ENCODE data around the gene MSRB2. TPM values are rescaled to one million over a fixed set of nuclear protein-coding genes. Genes with fewer than 3 reads are reported as not detected.

The MSRB2 gene
- total RNA-seq, 4 donors from 2014 or later, result 24.3 to 43.5 (median 29.4) TPM

GRCh38 chr10:23171232-23171876, 76.0 kb downstream of the MSRB2 start:
- H3K27me3 ChIP-seq, result peaks cover 43 to 55% (median 51%) of the 10 kb centered on the region in 3 donors

More at GRCh38 chr10:23171232-23171876, 76.0 kb downstream of the MSRB2 start:
- Histone ChIP-seq H3K9me3 (no peaks in the 10 kb centered on the region), H3K4me3 (no peak overlapping the region), H3K36me3 (no peaks in the 10 kb centered on the region), H3K27ac (no peak overlapping the region), H3K4me1 (peaks cover 0 to 17% of the 10 kb centered on the region in 2 donors)
- TF ChIP-seq POLR2A (IDR thresholded peaks at IDR 0.05), result no peak
- no peak for TF ChIP-seq CTCF (IDR thresholded peaks at IDR 0.05 in 4 of 5, conservative IDR thresholded peaks at IDR 0.05 in 1 of 5)
- ATAC-seq (no peak), DNase-seq (no peak)
- intact Hi-C loops (cut with DNase I; ENCODE audit: low total_unique reads), result no loop called here
- in situ Hi-C loops (cut with MboI; ENCODE audit: low sequenced_read_pairs in 4 of 4), result loop anchor here in 1 of 4 donors (25.0 kb wide), 1 partner anchor 1391 kb away; no protein-coding TSS in a partner anchor

Other genes starting within 250 kb of the MSRB2 start
- not detected for gene ARMC3, start 167.5 kb upstream of the MSRB2 start, total RNA-seq
- gene PTF1A, start 96.7 kb downstream of the MSRB2 start, total RNA-seq, result not detected
- gene C10orf67, start 249.2 kb downstream of the MSRB2 start, total RNA-seq, result under 1 TPM in 1 of 4 donors, not detected in 3; 0.09 TPM